ENCODE data around the gene KDM5B.

- no peak for TF ChIP-seq EZH2 (IDR thresholded peaks at IDR 0.05; ENCODE audit: borderline replicate concordance)
- no peak for TF ChIP-seq CTCF (IDR thresholded peaks at IDR 0.05; ENCODE audit: poor library complexity)
Observed at GRCh38 chr1:202856014-202856413, 47.8 kb upstream of the KDM5B start.

All from hepatocyte (in vitro differentiated cells).